ENCODE measurements around the gene IRAG1.

Gene IRAG1

GRCh38 chr11:10725114-10725906 is 31.8 kb upstream of the IRAG1 start:
- in situ Hi-C loops (cut with HindIII; ENCODE audit: low pct_ligation_motif_present, low sequenced_read_pairs) = no loop called here
- no peak overlapping the region for H3K4me3 ChIP-seq (ENCODE audit: low read depth, low read length)
- H3K27me3 ChIP-seq (replicated peaks) = no peaks in the 10 kb centered on the region
- H3K27ac ChIP-seq = peak overlapping the region; percentile 49
- peak; percentile 84 for DNase-seq
- TF ChIP-seq CTCF (IDR thresholded peaks at IDR 0.05; ENCODE audit: low read depth, low read length, missing control alignments) = no peak
- H3K36me3 ChIP-seq (replicated peaks) = no peaks in the 10 kb centered on the region

- Histone ChIP-seq H3K4me3 (ENCODE audit: low read depth, low read length) (no peak overlapping the region), H3K27me3 (replicated peaks) (no peaks in the 10 kb centered on the region), H3K36me3 (replicated peaks) (no peaks in the 10 kb centered on the region), H3K27ac (no peak overlapping the region)
- DNase-seq = no peak
- in situ Hi-C loops (cut with HindIII; ENCODE audit: low pct_ligation_motif_present, low sequenced_read_pairs) = no loop called here
- no peak for TF ChIP-seq CTCF (IDR thresholded peaks at IDR 0.05; ENCODE audit: low read depth, low read length, missing control alignments)
These were observed 28.8 kb upstream of the IRAG1 start for GRCh38 chr11:10722307-10722706.

GRCh38 chr11:10720881-10721376 is 27.4 kb upstream of the IRAG1 start:
- no peak overlapping the region for H3K27ac ChIP-seq
- no peaks in the 10 kb centered on the region for H3K27me3 ChIP-seq (replicated peaks)
- no peak for DNase-seq
- no peak for TF ChIP-seq CTCF (IDR thresholded peaks at IDR 0.05; ENCODE audit: low read depth, low read length, missing control alignments)
- no peak overlapping the region for H3K4me3 ChIP-seq (ENCODE audit: low read depth, low read length)
- in situ Hi-C loops (cut with HindIII; ENCODE audit: low pct_ligation_motif_present, low sequenced_read_pairs) = no loop called here
- H3K36me3 ChIP-seq (replicated peaks) = no peaks in the 10 kb centered on the region

- Histone ChIP-seq H3K27ac (no peak overlapping the region), H3K4me3 (ENCODE audit: low read depth, low read length) (no peak overlapping the region), H3K27me3 (replicated peaks) (no peaks in the 10 kb centered on the region), H3K36me3 (replicated peaks) (no peaks in the 10 kb centered on the region)
- in situ Hi-C loops (cut with HindIII; ENCODE audit: low pct_ligation_motif_present, low sequenced_read_pairs) = no loop called here
- DNase-seq = no peak
- TF ChIP-seq CTCF (IDR thresholded peaks at IDR 0.05; ENCODE audit: low read depth, low read length, missing control alignments) = no peak
These were observed 26.1 kb upstream of the IRAG1 start for GRCh38 chr11:10719616-10720015.

GRCh38 chr11:10716543-10717259 is 23.1 kb upstream of the IRAG1 start:
- Histone ChIP-seq H3K27ac (no peak overlapping the region), H3K4me3 (ENCODE audit: low read depth, low read length) (no peak overlapping the region), H3K27me3 (replicated peaks) (no peaks in the 10 kb centered on the region), H3K36me3 (replicated peaks) (no peaks in the 10 kb centered on the region)
- no peak for TF ChIP-seq CTCF (IDR thresholded peaks at IDR 0.05; ENCODE audit: low read depth, low read length, missing control alignments)
- no peak for DNase-seq
- in situ Hi-C loops (cut with HindIII; ENCODE audit: low pct_ligation_motif_present, low sequenced_read_pairs) = no loop called here

Data from brain microvascular endothelial cell (primary cell).